ENCODE measurements around the gene KRTAP21-3.

Gene KRTAP21-3

GRCh38 chr21:30710499-30710898 is 8.1 kb downstream of the KRTAP21-3 start:
- in situ Hi-C loops (cut with MboI; ENCODE audit: low pct_unique_long_range_greater_than_20kb, low sequenced_read_pairs, unreplicated experiment): loop anchor here (25.0 kb wide), 1 partner anchor 98 kb away; the partner anchor contains the start of genes KRTAP20-1, KRTAP20-4, KRTAP22-1 and KRTAP6-1
- no peak for TF ChIP-seq CTCF (IDR thresholded peaks at IDR 0.05; ENCODE audit: extremely low read depth, insufficient read depth, missing control alignments)

GRCh38 chr21:30707409-30707808 is 11.2 kb downstream of the KRTAP21-3 start:
- TF ChIP-seq CTCF (IDR thresholded peaks at IDR 0.05; ENCODE audit: extremely low read depth, insufficient read depth, missing control alignments): no peak
- no peak for DNase-seq (ENCODE audit: low spot score)
- in situ Hi-C loops (cut with MboI; ENCODE audit: low pct_unique_long_range_greater_than_20kb, low sequenced_read_pairs, unreplicated experiment): loop anchor here (25.0 kb wide), 1 partner anchor 95 kb away; the partner anchor contains the start of genes KRTAP20-1, KRTAP20-4, KRTAP22-1 and KRTAP6-1

More at GRCh38 chr21:30710499-30710898, 8.1 kb downstream of the KRTAP21-3 start:
- no peak for DNase-seq (ENCODE audit: low spot score)

- in situ Hi-C loops (cut with MboI; ENCODE audit: low pct_unique_long_range_greater_than_20kb, low sequenced_read_pairs, unreplicated experiment): no loop called here
- no peak for TF ChIP-seq CTCF (IDR thresholded peaks at IDR 0.05; ENCODE audit: extremely low read depth, insufficient read depth, missing control alignments)
- DNase-seq (ENCODE audit: low spot score): no peak
These were observed 22.6 kb downstream of the KRTAP21-3 start for GRCh38 chr21:30695956-30696355.

- DNase-seq (ENCODE audit: low spot score): no peak
- in situ Hi-C loops (cut with MboI; ENCODE audit: low pct_unique_long_range_greater_than_20kb, low sequenced_read_pairs, unreplicated experiment): no loop called here
- TF ChIP-seq CTCF (IDR thresholded peaks at IDR 0.05; ENCODE audit: extremely low read depth, insufficient read depth, missing control alignments): no peak
These were observed 28.8 kb downstream of the KRTAP21-3 start for GRCh38 chr21:30689822-30690221.

- no peak for TF ChIP-seq CTCF (IDR thresholded peaks at IDR 0.05; ENCODE audit: extremely low read depth, insufficient read depth, missing control alignments)
- in situ Hi-C loops (cut with MboI; ENCODE audit: low pct_unique_long_range_greater_than_20kb, low sequenced_read_pairs, unreplicated experiment): no loop called here
- DNase-seq (ENCODE audit: low spot score): no peak
These were observed 34.1 kb downstream of the KRTAP21-3 start for GRCh38 chr21:30684506-30684905.

GRCh38 chr21:30680586-30680985 is 38.0 kb downstream of the KRTAP21-3 start:
- TF ChIP-seq CTCF (IDR thresholded peaks at IDR 0.05; ENCODE audit: extremely low read depth, insufficient read depth, missing control alignments): no peak
- in situ Hi-C loops (cut with MboI; ENCODE audit: low pct_unique_long_range_greater_than_20kb, low sequenced_read_pairs, unreplicated experiment): no loop called here
- no peak for DNase-seq (ENCODE audit: low spot score)

- TF ChIP-seq CTCF (IDR thresholded peaks at IDR 0.05; ENCODE audit: extremely low read depth, insufficient read depth, missing control alignments): no peak
- in situ Hi-C loops (cut with MboI; ENCODE audit: low pct_unique_long_range_greater_than_20kb, low sequenced_read_pairs, unreplicated experiment): no loop called here
- DNase-seq (ENCODE audit: low spot score): no peak
These were observed 41.8 kb downstream of the KRTAP21-3 start for GRCh38 chr21:30676737-30677136.

All from GM13977 (cell line).